GM23248 (cell line): ENCODE results near the gene PAPPA.

Experiments used
- EZH2 ChIP-seq: fragments of 200-600 bp; sonication (generic); IDR thresholded peaks from 2 replicates; pipeline ENCODE4 v1.6.1; 2018; ENCODE audit warnings: antibody characterized with exemption, mild to moderate bottlenecking; ENCODE audit not compliant: insufficient read depth, poor library complexity, severe bottlenecking
- EZH2phosphoT487 ChIP-seq: fragments of 200-600 bp; sonication (generic); IDR thresholded peaks from 2 replicates; pipeline ENCODE4 v1.6.1; 2018; ENCODE audit warnings: antibody characterized with exemption, moderate library complexity, mild to moderate bottlenecking, low read depth; ENCODE audit not compliant: insufficient read depth

- no peak for TF ChIP-seq EZH2
- TF ChIP-seq EZH2phosphoT487 = no peak
These were observed 143.8 kb downstream of the PAPPA start for GRCh38 chr9:116297346-116297745.
